ENCODE data around the gene SFMBT1.

DNA sequence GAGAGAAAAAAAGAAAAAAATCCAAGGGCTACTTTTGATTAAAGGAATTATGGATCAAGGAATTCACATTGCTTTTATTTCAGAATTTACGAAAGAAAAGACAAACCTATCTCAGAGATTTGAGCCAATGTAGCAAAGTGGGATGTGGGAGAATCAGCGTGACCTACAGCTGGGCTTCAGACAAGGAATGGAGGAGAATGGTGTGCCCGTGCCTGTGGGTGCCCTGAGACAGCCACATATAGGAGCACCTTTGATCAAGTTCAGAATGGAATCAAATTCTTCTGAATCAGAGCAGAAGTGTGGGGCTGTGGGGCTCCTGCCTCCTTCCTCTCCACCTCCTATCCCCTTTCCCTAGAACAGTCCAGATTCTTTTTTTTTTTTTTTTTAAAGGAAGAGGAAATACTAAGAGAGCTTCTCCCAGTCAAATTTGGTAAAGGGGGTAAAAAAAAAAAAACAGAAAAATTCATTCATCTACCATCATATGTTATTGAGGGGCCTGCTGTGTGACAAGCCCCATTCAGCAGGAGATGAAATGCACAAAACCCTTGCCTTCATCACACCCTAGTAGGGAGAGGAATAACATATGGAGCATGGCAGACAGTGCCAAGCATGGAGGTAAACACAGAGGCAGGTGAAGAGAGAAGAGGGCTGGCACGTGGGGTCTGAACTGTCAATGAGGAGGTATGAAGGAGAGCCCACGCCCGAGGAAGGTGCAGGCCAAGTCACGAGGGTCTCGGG, 186.0 kb downstream of the SFMBT1 start:
- TF ChIP-seq, protein P1, sequence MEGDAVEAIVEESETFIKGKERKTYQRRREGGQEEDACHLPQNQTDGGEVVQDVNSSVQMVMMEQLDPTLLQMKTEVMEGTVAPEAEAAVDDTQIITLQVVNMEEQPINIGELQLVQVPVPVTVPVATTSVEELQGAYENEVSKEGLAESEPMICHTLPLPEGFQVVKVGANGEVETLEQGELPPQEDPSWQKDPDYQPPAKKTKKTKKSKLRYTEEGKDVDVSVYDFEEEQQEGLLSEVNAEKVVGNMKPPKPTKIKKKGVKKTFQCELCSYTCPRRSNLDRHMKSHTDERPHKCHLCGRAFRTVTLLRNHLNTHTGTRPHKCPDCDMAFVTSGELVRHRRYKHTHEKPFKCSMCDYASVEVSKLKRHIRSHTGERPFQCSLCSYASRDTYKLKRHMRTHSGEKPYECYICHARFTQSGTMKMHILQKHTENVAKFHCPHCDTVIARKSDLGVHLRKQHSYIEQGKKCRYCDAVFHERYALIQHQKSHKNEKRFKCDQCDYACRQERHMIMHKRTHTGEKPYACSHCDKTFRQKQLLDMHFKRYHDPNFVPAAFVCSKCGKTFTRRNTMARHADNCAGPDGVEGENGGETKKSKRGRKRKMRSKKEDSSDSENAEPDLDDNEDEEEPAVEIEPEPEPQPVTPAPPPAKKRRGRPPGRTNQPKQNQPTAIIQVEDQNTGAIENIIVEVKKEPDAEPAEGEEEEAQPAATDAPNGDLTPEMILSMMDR (IDR thresholded peaks at IDR 0.05), result no peak
- no peak for TF ChIP-seq MYC (IDR thresholded peaks at IDR 0.05; ENCODE audit: borderline replicate concordance, low read length)
